ENCODE results near the gene MRTFA.

MRTFA gene

DNA sequence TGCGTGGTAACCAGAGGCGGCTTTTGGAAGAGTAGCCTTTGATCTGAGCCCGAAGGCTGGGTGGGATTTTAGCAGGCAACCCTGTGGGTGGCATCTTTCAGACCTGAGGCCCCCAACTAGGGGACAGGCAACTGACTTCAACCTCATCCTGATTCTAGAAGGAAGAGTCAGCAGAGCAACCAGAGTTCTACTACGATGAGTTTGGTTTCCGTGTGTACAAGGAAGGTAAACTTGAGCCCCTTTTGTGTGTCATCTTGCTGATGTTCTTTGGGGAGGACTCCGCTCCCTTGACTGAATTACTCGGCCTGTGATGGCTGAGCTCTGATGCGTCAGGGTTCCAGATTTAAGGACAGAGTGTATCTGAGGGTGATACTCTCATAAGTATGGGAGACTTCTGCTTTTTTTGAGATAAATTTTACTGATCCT, 234.5 kb downstream of the MRTFA start:
- no peak for DNase-seq
- Mint-ChIP-seq H3K4me1 (peaks cover 59% of the 10 kb centered on the region), H3K36me3 (peaks cover 35% of the 10 kb centered on the region), H3K27ac (peak overlapping the region; percentile 91), H3K4me3 (peak overlapping the region; percentile 6), H3K9me3 (no peaks in the 10 kb centered on the region), H3K27me3 (no peaks in the 10 kb centered on the region)
- CTCF ChIA-PET, result interaction anchor here (1.2 kb wide), 1 partner anchor 14 kb away, joined by 3 read pairs; no protein-coding TSS in a partner anchor

DNA sequence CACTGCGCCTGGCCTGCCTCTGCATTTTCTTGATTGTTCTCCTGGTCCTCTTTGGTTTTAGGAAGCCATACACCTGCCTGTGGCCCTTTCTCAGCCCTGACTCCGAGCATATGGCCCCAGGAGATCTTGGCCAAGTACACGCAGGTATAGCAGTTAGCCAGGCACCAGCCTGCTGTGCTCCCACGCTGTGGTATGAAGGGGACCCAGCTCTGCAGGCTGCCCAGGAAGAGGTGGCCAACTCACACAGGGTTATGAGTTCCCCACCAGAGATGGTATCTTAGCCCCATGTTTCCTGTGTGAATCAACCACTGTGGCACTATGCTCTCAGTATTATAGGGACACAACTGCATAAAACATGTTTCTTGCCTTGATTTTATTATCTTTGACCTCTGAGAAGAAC, 235.0 kb downstream of the MRTFA start:
- H3K27ac Mint-ChIP-seq, result peak overlapping the region; percentile 91
- peaks cover 35% of the 10 kb centered on the region for H3K36me3 Mint-ChIP-seq
- CTCF ChIA-PET, result no interaction called here
- no peaks in the 10 kb centered on the region for H3K9me3 Mint-ChIP-seq
- peak overlapping the region; percentile 6 for H3K4me3 Mint-ChIP-seq
- H3K27me3 Mint-ChIP-seq, result no peaks in the 10 kb centered on the region
- DNase-seq, result peak; percentile 58
- peaks cover 64% of the 10 kb centered on the region for H3K4me1 Mint-ChIP-seq

DNA sequence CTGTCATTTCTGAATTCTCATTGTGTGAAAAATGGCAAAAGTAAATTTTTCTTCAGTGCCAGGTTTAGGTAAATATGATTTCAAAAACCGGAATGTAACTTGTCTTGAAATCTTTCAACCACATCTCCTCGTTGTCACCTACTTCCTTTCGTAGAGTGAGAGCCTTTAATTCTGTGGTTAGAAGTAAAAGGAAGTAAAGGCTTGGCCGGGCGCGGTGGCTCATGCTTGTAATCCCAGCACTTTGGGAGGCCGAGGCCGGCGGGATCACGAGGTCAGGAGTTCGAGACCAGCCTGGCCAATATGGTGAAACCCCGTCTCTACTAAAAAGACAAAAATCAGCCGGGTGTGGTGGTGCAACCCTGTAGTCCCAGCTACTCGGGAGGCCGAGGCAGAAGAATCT, 236.4 kb downstream of the MRTFA start:
- Mint-ChIP-seq H3K27ac (peak overlapping the region; percentile 91), H3K36me3 (peaks cover 41% of the 10 kb centered on the region), H3K27me3 (no peaks in the 10 kb centered on the region), H3K4me3 (peak overlapping the region; percentile 36), H3K4me1 (peaks cover 74% of the 10 kb centered on the region), H3K9me3 (no peaks in the 10 kb centered on the region)
- DNase-seq, result peak; percentile 77
- CTCF ChIA-PET, result interaction anchor here (1.5 to 1.9 kb wide), 2 partner anchors 21 to 246 kb away, joined by 4 to 5 read pairs; no protein-coding TSS in a partner anchor

DNA sequence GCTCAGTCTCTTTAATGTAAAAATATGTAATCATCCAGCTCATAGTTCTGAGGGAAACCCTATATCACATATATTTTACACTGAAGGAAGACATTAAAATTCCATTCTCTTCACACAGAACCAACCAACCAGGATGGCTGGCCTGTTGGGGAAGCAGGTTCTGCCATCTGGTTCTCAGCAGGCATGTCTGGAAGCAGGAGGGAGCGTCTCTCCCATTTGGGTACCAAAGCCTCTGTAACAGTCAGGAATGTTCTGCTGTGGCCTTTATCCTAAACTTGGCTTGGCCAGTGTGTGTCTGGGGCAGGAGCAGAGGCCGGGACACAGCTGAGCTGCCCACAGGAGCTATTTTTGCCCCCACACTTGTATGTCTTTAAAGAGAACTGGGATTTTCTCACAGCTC, 236.9 kb downstream of the MRTFA start:
- no peaks in the 10 kb centered on the region for H3K9me3 Mint-ChIP-seq
- H3K4me1 Mint-ChIP-seq, result peaks cover 75% of the 10 kb centered on the region
- peak overlapping the region; percentile 91 for H3K27ac Mint-ChIP-seq
- H3K4me3 Mint-ChIP-seq, result no peak overlapping the region
- no peaks in the 10 kb centered on the region for H3K27me3 Mint-ChIP-seq
- H3K36me3 Mint-ChIP-seq, result peaks cover 40% of the 10 kb centered on the region
- no peak for DNase-seq
- CTCF ChIA-PET, result interaction anchor here (0.7 to 1.9 kb wide), 6 partner anchors 9 to 356 kb away, joined by 3 to 5 read pairs (median 4); no protein-coding TSS in a partner anchor

DNA sequence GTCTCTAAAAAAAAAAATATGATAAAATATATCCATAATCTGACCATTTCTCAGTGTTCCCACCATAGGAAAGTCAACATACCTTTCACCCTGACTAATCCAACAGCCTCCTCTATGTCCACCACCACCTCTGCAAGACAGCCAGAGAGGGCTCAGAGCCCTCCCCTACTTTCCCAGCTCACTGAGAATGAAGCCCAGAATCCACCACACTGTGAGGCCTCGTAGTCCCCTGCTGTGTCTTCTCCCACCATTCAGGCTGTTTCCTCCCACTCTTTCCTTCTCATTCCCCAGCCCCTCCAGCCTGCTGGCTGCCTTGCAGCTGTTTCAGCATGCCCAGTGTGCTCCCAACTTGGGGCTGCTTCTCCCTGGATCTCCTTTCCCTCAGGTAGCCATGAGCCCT, 239.1 kb downstream of the MRTFA start:
- CTCF ChIA-PET, result interaction anchor here (1.1 to 1.6 kb wide), 2 partner anchors 10 to 19 kb away, joined by 3 to 5 read pairs; no protein-coding TSS in a partner anchor
- Mint-ChIP-seq H3K27me3 (no peaks in the 10 kb centered on the region), H3K4me1 (peaks cover 63% of the 10 kb centered on the region), H3K9me3 (no peaks in the 10 kb centered on the region), H3K4me3 (no peak overlapping the region), H3K27ac (no peak overlapping the region), H3K36me3 (peaks cover 23% of the 10 kb centered on the region)
- no peak for DNase-seq

DNA sequence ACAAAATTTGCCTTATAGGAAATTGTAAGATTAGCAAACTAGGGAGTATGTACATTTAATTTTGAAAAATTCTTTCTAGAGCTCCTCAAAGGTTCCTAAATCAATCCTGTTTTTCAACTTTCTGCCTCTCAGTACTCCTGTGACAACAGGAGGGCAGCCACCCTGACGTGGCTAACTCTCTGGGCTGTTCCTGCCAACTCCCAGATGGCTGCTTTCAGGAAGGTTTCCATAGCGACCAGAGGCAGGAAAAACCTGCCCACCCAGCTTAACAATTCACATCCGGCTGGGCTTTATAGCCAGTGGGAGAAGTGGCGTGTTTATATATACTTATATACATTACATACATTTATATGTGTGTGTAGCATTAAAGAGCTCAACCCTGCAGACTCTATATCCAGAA, 239.6 kb downstream of the MRTFA start:
- Mint-ChIP-seq H3K4me3 (no peak overlapping the region), H3K36me3 (peaks cover 18% of the 10 kb centered on the region), H3K4me1 (peaks cover 59% of the 10 kb centered on the region), H3K27me3 (no peaks in the 10 kb centered on the region), H3K9me3 (no peaks in the 10 kb centered on the region), H3K27ac (no peak overlapping the region)
- no peak for DNase-seq
- CTCF ChIA-PET, result interaction anchor here (1.1 to 1.6 kb wide), 2 partner anchors 9 to 18 kb away, joined by 3 to 5 read pairs; no protein-coding TSS in a partner anchor

DNA sequence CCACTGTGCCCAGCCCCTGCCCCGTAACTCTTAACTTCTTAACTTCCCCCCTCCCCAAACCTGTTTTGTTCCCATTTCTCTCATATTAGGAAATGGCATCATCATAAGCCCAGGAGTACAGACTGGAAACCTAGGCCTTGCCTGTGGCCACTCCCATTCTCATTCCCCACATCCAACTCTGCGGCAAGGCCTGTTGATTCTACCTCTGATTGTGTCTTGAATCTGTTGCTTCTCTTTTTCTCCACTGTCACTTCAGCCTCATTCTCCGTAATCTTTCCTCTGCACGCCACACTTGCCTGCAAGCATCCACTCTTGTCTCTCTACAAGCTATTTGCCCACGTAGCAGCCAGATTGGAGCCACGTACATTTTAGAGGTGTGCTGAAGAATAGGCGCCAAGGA, 240.9 kb downstream of the MRTFA start:
- no peaks in the 10 kb centered on the region for H3K9me3 Mint-ChIP-seq
- CTCF ChIA-PET, result no interaction called here
- no peak overlapping the region for H3K27ac Mint-ChIP-seq
- H3K27me3 Mint-ChIP-seq, result no peaks in the 10 kb centered on the region
- H3K4me3 Mint-ChIP-seq, result no peak overlapping the region
- DNase-seq, result no peak
- H3K4me1 Mint-ChIP-seq, result peaks cover 49% of the 10 kb centered on the region
- peaks cover 14% of the 10 kb centered on the region for H3K36me3 Mint-ChIP-seq

DNA sequence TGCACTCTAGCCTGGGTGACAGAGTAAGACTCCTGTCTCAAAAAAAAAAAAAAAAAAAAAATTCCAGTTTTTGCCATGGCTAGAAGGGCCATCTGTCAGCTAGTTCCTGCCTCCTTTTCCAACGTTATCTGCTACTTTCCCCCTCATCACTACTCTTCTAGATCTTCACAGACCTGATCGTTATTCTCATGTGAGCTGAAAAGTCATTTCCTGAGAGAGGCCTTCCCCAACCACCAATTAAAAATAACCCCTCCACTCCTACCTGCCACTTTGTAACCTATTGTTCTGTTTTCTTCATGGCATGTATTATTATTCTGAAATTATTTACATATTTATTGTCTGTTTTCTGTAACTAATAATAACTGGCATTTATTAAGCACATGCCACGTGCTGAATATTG, 241.9 kb downstream of the MRTFA start:
- H3K4me3 Mint-ChIP-seq, result no peak overlapping the region
- H3K4me1 Mint-ChIP-seq, result peaks cover 39% of the 10 kb centered on the region
- H3K9me3 Mint-ChIP-seq, result no peaks in the 10 kb centered on the region
- no peak for DNase-seq
- CTCF ChIA-PET, result interaction anchor here (0.6 to 0.7 kb wide), 2 partner anchors 236 to 528 kb away, joined by 3 read pairs; no protein-coding TSS in a partner anchor
- peaks cover 14% of the 10 kb centered on the region for H3K36me3 Mint-ChIP-seq
- H3K27ac Mint-ChIP-seq, result no peak overlapping the region
- H3K27me3 Mint-ChIP-seq, result no peaks in the 10 kb centered on the region

DNA sequence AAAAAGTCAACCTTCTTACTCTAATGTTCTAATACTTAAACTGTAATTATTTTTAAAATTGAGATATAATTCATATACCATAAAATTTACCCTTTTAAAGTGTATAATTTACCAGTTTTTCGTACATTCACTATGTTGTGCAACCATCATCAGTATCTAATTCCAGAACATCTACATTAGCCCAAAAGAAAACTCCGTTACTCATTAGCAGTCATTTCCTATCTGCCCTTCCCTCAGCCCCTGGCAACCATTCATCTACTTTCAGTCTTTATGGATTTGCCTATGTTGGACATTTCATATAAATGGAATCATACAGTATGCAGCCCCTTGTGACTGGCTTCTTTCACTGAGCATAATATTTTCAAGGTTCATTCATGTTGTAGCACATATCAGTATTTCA, 243.9 kb downstream of the MRTFA start:
- no peak for DNase-seq
- H3K27me3 Mint-ChIP-seq, result no peaks in the 10 kb centered on the region
- no peak overlapping the region for H3K27ac Mint-ChIP-seq
- no peak overlapping the region for H3K4me3 Mint-ChIP-seq
- H3K4me1 Mint-ChIP-seq, result peaks cover 36% of the 10 kb centered on the region
- CTCF ChIA-PET, result interaction anchor here (0.7 kb wide), 1 partner anchor 286 kb away, joined by 3 read pairs; no protein-coding TSS in a partner anchor
- H3K36me3 Mint-ChIP-seq, result peaks cover 26% of the 10 kb centered on the region
- H3K9me3 Mint-ChIP-seq, result no peaks in the 10 kb centered on the region

DNA sequence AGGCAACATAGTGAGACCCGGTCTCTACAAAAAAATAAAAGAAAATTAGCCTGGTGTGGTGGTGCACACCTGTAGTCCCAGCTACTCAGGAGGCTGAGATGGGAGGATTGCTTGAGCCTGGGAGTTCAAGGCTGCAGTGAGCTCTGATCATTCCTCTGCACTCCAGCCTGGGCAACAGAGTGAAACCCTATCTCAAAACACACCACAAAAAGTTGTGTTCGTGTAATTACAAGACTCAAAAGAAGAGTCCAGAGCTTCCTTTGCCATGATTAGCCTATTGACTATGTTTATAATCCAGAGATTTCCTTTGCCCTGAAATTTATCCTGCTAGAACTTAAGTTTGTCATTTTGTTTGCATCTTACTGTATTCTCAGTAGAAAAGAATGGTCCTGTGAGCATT, 245.1 kb downstream of the MRTFA start:
- peaks cover 24% of the 10 kb centered on the region for H3K36me3 Mint-ChIP-seq
- CTCF ChIA-PET, result interaction anchor here (1.4 kb wide), 1 partner anchor 8 kb away, joined by 3 read pairs; no protein-coding TSS in a partner anchor
- peaks cover 33% of the 10 kb centered on the region for H3K4me1 Mint-ChIP-seq
- no peak overlapping the region for H3K4me3 Mint-ChIP-seq
- no peak for DNase-seq
- H3K9me3 Mint-ChIP-seq, result no peaks in the 10 kb centered on the region
- H3K27me3 Mint-ChIP-seq, result no peaks in the 10 kb centered on the region
- no peak overlapping the region for H3K27ac Mint-ChIP-seq

DNA sequence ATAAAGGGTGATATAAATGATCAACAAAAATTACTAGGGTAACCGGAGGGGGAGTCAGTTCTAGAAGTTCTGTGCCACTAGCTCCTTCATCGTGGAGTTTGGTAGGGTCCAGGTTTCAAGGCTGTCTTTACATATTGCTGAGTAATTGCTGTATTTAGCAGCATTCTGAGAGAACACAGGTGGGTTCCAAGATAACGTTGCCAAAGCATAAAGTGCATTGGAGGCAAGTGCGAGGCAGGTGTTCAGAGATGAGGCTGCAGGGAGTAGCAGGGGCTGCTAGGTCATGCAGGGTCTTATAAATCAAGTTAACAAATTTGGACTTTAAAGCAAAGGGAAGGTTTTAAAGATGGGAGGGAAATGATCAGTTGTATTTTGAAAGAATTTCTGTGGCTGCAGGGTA, 248.3 kb downstream of the MRTFA start:
- no peak for DNase-seq
- Mint-ChIP-seq H3K27me3 (no peaks in the 10 kb centered on the region), H3K9me3 (no peaks in the 10 kb centered on the region), H3K4me1 (peaks cover 47% of the 10 kb centered on the region), H3K36me3 (peaks cover 22% of the 10 kb centered on the region), H3K27ac (no peak overlapping the region), H3K4me3 (no peak overlapping the region)
- CTCF ChIA-PET, result interaction anchor here (1.0 to 1.2 kb wide), 2 partner anchors 9 to 11 kb away, joined by 3 to 5 read pairs; no protein-coding TSS in a partner anchor

DNA sequence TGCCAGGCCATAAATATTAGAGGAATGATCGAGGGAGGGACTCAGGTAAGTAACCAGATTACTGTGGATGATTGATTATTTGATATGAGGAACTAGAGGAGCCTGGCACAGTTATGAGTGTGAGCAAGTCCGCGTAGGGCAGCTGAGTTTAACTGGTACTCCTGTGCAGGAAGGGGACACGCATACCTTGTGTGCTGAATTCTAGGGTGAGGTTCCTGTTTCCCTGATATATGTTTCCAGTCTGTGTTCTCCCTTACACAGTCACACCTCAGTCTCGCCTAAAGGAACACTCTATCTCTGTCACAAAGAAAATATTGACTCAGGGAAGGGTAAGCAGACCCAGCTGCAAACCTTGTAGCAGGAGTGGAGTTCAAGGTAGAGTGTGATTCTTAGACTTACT, 248.8 kb downstream of the MRTFA start:
- H3K4me1 Mint-ChIP-seq, result peaks cover 52% of the 10 kb centered on the region
- H3K27ac Mint-ChIP-seq, result no peak overlapping the region
- H3K27me3 Mint-ChIP-seq, result no peaks in the 10 kb centered on the region
- DNase-seq, result no peak
- CTCF ChIA-PET, result interaction anchor here (1.2 kb wide), 1 partner anchor 10 kb away, joined by 5 read pairs; no protein-coding TSS in a partner anchor
- peaks cover 22% of the 10 kb centered on the region for H3K36me3 Mint-ChIP-seq
- H3K4me3 Mint-ChIP-seq, result no peak overlapping the region
- no peaks in the 10 kb centered on the region for H3K9me3 Mint-ChIP-seq

DNA sequence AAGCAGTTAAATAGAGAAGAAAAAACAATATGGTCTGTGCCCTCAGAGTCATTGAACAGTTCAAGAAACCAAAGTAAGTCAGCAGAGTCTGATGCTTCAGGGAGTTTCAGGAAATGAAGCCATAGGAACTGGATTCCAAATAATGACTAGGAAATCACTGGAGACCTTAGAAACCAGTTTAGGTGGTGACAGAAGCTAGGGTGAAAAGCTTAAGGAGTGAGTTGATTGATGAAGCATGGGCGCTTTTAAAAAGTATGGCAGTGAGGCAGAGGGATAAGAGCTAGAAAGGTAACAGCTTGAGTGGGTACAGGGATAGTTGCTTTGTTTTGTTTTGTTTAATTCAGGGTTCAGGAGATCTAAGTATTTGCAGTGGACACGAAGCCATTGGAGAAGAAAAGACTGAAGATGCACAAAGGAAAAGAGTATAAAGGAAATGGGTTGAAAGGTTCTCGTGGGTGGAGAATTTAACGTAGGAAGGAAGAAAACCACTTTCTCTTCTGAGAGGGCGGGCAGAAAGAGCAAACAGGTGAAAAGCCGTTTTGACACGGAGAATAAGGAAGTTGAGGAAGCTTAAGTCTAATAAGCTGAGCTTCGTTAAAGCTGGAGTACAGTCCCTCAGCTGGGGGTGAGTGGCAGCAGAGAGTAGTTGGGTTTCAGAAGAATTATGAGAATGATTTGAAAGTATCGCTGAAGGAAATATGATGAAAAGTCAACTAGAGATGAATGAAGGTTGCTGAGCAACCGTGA, 251.3 kb downstream of the MRTFA start:
- peaks cover 27% of the 10 kb centered on the region for H3K36me3 Mint-ChIP-seq
- CTCF ChIA-PET, result interaction anchor here (1.1 to 1.6 kb wide), 3 partner anchors 51 to 103 kb away, joined by 3 to 8 read pairs (median 3); no protein-coding TSS in a partner anchor
- H3K27me3 Mint-ChIP-seq, result no peaks in the 10 kb centered on the region
- peak overlapping the region; percentile 92 for H3K27ac Mint-ChIP-seq
- DNase-seq, result peak; percentile 59
- H3K4me3 Mint-ChIP-seq, result peak overlapping the region; percentile 63
- peaks cover 53% of the 10 kb centered on the region for H3K4me1 Mint-ChIP-seq
- H3K9me3 Mint-ChIP-seq, result no peaks in the 10 kb centered on the region

DNA sequence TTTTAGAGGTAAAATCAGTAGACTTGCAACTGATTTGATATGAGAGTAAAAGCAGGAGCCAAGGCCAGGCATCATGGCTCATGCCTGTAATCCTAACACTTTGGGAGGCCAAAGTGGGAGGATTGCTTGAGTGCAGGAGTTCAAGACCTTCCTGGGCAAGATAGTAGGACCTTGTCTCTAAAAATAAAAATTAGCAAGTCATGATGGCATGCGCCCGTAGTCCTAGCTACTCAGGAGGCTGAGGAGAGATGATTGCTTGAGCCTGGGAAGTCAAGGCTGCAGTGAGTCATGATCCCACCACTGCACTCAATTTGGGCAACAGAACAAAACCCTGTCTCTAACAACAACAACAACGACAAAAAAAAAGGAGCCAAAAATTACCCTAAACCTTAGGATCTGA, 252.6 kb downstream of the MRTFA start:
- Mint-ChIP-seq H3K27me3 (no peaks in the 10 kb centered on the region), H3K4me1 (peaks cover 63% of the 10 kb centered on the region), H3K36me3 (peaks cover 28% of the 10 kb centered on the region), H3K4me3 (no peak overlapping the region), H3K27ac (peak overlapping the region; percentile 20), H3K9me3 (no peaks in the 10 kb centered on the region)
- no peak for DNase-seq
- CTCF ChIA-PET, result interaction anchor here (1.6 kb wide), 1 partner anchor 15 kb away, joined by 4 read pairs; no protein-coding TSS in a partner anchor

DNA sequence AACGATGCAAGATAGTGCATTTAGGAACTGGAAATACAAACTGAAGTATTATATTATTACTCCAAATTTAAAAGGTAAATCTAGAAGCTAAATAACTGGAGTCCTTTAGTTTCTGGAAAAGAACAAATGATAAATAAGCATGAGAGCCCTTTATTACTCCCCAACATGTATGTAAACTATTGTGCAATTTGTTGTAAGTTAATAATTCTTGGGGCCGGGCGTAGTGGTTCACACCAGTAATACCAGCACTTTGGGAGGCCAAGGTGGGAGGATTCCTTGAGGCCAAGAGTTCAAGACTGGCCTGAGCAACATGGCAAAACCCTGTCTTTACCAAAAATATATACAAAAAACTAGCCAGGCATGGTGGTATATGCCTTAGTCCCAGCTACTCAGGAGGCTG, 255.1 kb downstream of the MRTFA start:
- Mint-ChIP-seq H3K27me3 (no peaks in the 10 kb centered on the region), H3K4me1 (peaks cover 47% of the 10 kb centered on the region), H3K36me3 (peaks cover 15% of the 10 kb centered on the region), H3K4me3 (no peak overlapping the region), H3K9me3 (no peaks in the 10 kb centered on the region), H3K27ac (no peak overlapping the region)
- no peak for DNase-seq
- CTCF ChIA-PET, result no interaction called here
